ENCODE data around the gene THSD1.
A peak's percentile ranks its signal among the peaks of the same experiment; 100 is the strongest.

Gene THSD1

DNA sequence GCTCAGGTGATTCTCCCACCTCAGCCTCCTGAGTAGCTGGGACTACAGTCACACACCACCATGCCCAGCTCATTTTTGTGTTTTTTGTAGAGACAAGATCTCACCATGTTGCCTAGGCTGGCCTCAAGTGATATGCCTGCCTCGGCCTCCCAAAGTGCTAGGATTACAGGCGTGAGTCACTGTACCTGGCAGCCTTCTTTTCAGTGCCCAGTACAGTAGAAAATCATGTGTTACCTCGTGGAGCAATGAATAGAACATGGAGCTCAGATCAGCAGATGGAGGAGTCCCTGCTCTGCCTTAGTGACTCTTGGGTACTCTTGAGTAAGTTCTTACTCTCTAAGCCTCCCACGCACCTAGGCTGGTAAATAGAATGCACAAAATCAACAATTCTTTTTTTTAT is 44.7 kb downstream of the THSD1 start (continued):
- TF ChIP-seq ZNF571 (tag by site-specific recombination; IDR thresholded peaks at IDR 0.05), result no peak
- TF ChIP-seq ZBTB26 (tag by site-specific recombination; optimal IDR thresholded peaks at IDR 0.05), result no peak
- TF ChIP-seq ZNF426 (tag by site-specific recombination; IDR thresholded peaks at IDR 0.05), result no peak
- no peak for TF ChIP-seq ZSCAN4 (tag by site-specific recombination; IDR thresholded peaks at IDR 0.05)
- TF ChIP-seq ZBTB8A (tag by site-specific recombination; IDR thresholded peaks at IDR 0.05), result no peak
- no peak for TF ChIP-seq PRDM4 (tag by site-specific recombination; IDR thresholded peaks at IDR 0.05)

DNA sequence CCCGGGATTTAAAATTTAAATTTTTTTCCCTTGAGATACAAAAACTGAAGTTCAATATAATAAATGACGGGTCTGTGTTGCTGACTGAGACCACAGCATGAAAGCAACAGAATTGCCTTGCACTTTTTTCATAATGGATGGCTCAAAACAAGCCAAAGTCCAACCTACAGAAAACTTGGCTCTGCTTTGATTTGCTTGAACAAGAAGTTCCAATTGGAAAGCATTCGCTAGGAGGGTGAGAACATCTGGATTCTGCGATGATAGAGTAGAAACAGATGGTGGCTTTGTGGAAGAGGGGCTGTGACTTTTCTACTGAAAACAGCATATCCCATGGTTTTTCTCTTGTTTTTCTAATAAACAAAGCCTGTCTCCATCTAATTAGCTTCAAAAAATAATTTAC is 46.4 kb downstream of the THSD1 start:
- CTCF ChIA-PET, result interaction anchor here (2.2 kb wide), 1 partner anchor 91 kb away, joined by 11 read pairs; the partner anchor contains the start of gene VPS36
- POLR2A ChIA-PET, result no interaction called here
- no peak overlapping the region for H3K27ac ChIP-seq (ENCODE audit: extremely low read depth, low read depth, low read length)
- H3K36me3 ChIP-seq (ENCODE audit: control insufficient read depth in 2 of 2, insufficient read depth in 1 of 2, low read length in 2 of 2), result no peaks in the 10 kb centered on the region
- no peak overlapping the region for H3K4me3 ChIP-seq (ENCODE audit: low read depth, low read length)
- no peaks in the 10 kb centered on the region; the same call in 1 of the 2 replicates for H3K4me1 ChIP-seq (ENCODE audit: control insufficient read depth, insufficient read depth, low read length)
- H3K9me3 ChIP-seq (ENCODE audit: control insufficient read depth, insufficient read depth, low read depth, low read length), result no peaks in the 10 kb centered on the region
- TF ChIP-seq ZNF350 (tag by site-specific recombination; IDR thresholded peaks at IDR 0.05), result no peak
- no peak for TF ChIP-seq ZFP3 (tag by site-specific recombination; IDR thresholded peaks at IDR 0.05; ENCODE audit: low read depth)
- no peak for TF ChIP-seq ZNF324 (tag by site-specific recombination; IDR thresholded peaks at IDR 0.05)

GRCh38 chr13:52356327-52356726 is 49.6 kb downstream of the THSD1 start:
- H3K9me3 ChIP-seq (ENCODE audit: control insufficient read depth, insufficient read depth, low read depth, low read length), result no peaks in the 10 kb centered on the region
- no peaks in the 10 kb centered on the region for H3K36me3 ChIP-seq (ENCODE audit: control insufficient read depth in 2 of 2, insufficient read depth in 1 of 2, low read length in 2 of 2)
- no peak overlapping the region for H3K4me3 ChIP-seq (ENCODE audit: low read depth, low read length)
- ChIA-PET POLR2A (no interaction called here), CTCF (no interaction called here)
- no peaks in the 10 kb centered on the region; the same call in 1 of the 2 replicates for H3K4me1 ChIP-seq (ENCODE audit: control insufficient read depth, insufficient read depth, low read length)
- no peak overlapping the region for H3K27ac ChIP-seq (ENCODE audit: extremely low read depth, low read depth, low read length)
- peak; percentile 60 for TF ChIP-seq WT1 (tag by site-specific recombination; IDR thresholded peaks at IDR 0.05)
- peak; percentile 73; the same call in 1 of the 2 replicates for TF ChIP-seq ZNF184 (tag by site-specific recombination; IDR thresholded peaks at IDR 0.05)
- no peak for TF ChIP-seq ZNF280D (tag by site-specific recombination; IDR thresholded peaks at IDR 0.05)
- no peak for TF ChIP-seq SETDB1 (IDR thresholded peaks at IDR 0.05; ENCODE audit: insufficient read length, low read length)
- 0 out of 2 replicates have a peak, but pooled peaks have one; percentile 17 for TF ChIP-seq ZNF366 (tag by site-specific recombination; conservative IDR thresholded peaks at IDR 0.05)
- TF ChIP-seq, protein P1, sequence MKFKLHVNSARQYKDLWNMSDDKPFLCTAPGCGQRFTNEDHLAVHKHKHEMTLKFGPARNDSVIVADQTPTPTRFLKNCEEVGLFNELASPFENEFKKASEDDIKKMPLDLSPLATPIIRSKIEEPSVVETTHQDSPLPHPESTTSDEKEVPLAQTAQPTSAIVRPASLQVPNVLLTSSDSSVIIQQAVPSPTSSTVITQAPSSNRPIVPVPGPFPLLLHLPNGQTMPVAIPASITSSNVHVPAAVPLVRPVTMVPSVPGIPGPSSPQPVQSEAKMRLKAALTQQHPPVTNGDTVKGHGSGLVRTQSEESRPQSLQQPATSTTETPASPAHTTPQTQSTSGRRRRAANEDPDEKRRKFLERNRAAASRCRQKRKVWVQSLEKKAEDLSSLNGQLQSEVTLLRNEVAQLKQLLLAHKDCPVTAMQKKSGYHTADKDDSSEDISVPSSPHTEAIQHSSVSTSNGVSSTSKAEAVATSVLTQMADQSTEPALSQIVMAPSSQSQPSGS (tag by site-specific recombination; IDR thresholded peaks at IDR 0.05; ENCODE audit: low read depth), result peak; percentile 73
- 0 out of 2 replicates have a peak, but pooled peaks have one; percentile 18 for TF ChIP-seq ZNF518A (tag by site-specific recombination; conservative IDR thresholded peaks at IDR 0.05; ENCODE audit: low read depth)
- peak; percentile 26; the same call in 1 of the 2 replicates for TF ChIP-seq ZEB2 (tag by site-specific recombination; IDR thresholded peaks at IDR 0.05)
- 0 out of 2 replicates have a peak, but pooled peaks have one; percentile 25 for TF ChIP-seq ZNF558 (tag by site-specific recombination; IDR thresholded peaks at IDR 0.05)
- no peak for TF ChIP-seq GLIS2 (tag by site-specific recombination; IDR thresholded peaks at IDR 0.05)

Measured in HEK293 (cell line).